SU-DHL-6 (cell line): ENCODE results near the gene PAWR.

Experiments used
- H2AFZ ChIP-seq: fragments of 200-600 bp; sonication (generic); 2 replicates; pipeline ENCODE4 v1.6.1; 2014; ENCODE audit warnings: low read depth, mild to moderate bottlenecking, moderate library complexity, mixed read lengths, antibody characterized with exemption, low read length; ENCODE audit not compliant: severe bottlenecking
- H3F3A ChIP-seq: fragments of 200-600 bp; shearing (Covaris generic); 2 replicates; pipeline ENCODE4 v1.6.0; 2016; ENCODE audit warnings: antibody characterized with exemption, mild to moderate bottlenecking; ENCODE audit not compliant: insufficient read depth
- H3K27ac ChIP-seq: fragments of 200-600 bp; sonication (generic); 2 replicates; pipeline ENCODE4 v1.5.1; 2016; ENCODE audit warnings: low read depth, mild to moderate bottlenecking, low read length, moderate library complexity, mixed read lengths
- H3K27me3 ChIP-seq: fragments of 200-600 bp; sonication (generic), shearing (Covaris generic); 2 replicates; pipeline ENCODE4 v1.6.0; 2014; ENCODE audit warnings: mild to moderate bottlenecking, low read length
- H3K36me3 ChIP-seq: fragments of 200-600 bp; sonication (generic); 2 replicates; pipeline ENCODE4 v1.6.1; 2014; ENCODE audit warnings: mild to moderate bottlenecking, low read length, mixed read lengths
- H3K4me2 ChIP-seq: fragments of 300-600, 200-600 bp; shearing (Covaris generic), sonication (generic); 2 replicates; pipeline ENCODE4 v1.6.0; 2014; ENCODE audit warnings: low read length, low read depth, mild to moderate bottlenecking; ENCODE audit not compliant: poor library complexity, severe bottlenecking
- H3K4me3 ChIP-seq: fragments of 200-600 bp; sonication (generic); 2 replicates; pipeline ENCODE4 v1.5.1; 2014; ENCODE audit warnings: antibody characterized with exemption, low read length, mild to moderate bottlenecking, mixed read lengths; ENCODE audit not compliant: insufficient read depth, poor library complexity, severe bottlenecking
- H3K79me2 ChIP-seq: fragments of 200-600 bp; sonication (generic); 2 replicates; pipeline ENCODE4 v1.6.1; 2014; ENCODE audit warnings: mild to moderate bottlenecking, low read length, moderate library complexity; ENCODE audit not compliant: insufficient read depth
- H3K9ac ChIP-seq: fragments of 200-600 bp; sonication (generic); 2 replicates; pipeline ENCODE4 v1.7.0; 2014; ENCODE audit warnings: mild to moderate bottlenecking, low read length
- H3K9me2 ChIP-seq: fragments of 200-600 bp; sonication (generic); replicated peaks from 2 replicates; pipeline ENCODE4 v1.6.1; 2014; ENCODE audit warnings: low read length; ENCODE audit not compliant: insufficient read depth
- H3K9me3 ChIP-seq: fragments of 200-600 bp; sonication (generic); 2 replicates; pipeline ENCODE4 v1.6.1; 2014; ENCODE audit warnings: low read length, mixed read lengths; ENCODE audit not compliant: insufficient read depth
- H4K20me1 ChIP-seq: fragments of 200-600 bp; sonication (generic); 2 replicates; pipeline ENCODE4 v1.6.1; 2014; ENCODE audit warnings: low read depth, mild to moderate bottlenecking, antibody characterized with exemption, low read length, moderate library complexity, mixed read lengths
- EZH2phosphoT487 ChIP-seq: fragments of 200-600 bp; sonication (generic), shearing (Covaris generic); conservative IDR thresholded peaks from 2 replicates; pipeline ENCODE4 v1.6.1; 2018; ENCODE audit warnings: mild to moderate bottlenecking, antibody characterized with exemption, low read length, moderate library complexity, mixed read lengths
- TF ChIP-seq, protein P1 (sequence below): fragments of 200-600 bp; sonication (generic); IDR thresholded peaks from one replicate; pipeline ENCODE4 v1.5.1; 2017; ENCODE audit warnings: antibody characterized with exemption, mild to moderate bottlenecking, low read length, moderate library complexity; ENCODE audit not compliant: insufficient read depth, poor library complexity, severe bottlenecking

The PAWR gene

DNA sequence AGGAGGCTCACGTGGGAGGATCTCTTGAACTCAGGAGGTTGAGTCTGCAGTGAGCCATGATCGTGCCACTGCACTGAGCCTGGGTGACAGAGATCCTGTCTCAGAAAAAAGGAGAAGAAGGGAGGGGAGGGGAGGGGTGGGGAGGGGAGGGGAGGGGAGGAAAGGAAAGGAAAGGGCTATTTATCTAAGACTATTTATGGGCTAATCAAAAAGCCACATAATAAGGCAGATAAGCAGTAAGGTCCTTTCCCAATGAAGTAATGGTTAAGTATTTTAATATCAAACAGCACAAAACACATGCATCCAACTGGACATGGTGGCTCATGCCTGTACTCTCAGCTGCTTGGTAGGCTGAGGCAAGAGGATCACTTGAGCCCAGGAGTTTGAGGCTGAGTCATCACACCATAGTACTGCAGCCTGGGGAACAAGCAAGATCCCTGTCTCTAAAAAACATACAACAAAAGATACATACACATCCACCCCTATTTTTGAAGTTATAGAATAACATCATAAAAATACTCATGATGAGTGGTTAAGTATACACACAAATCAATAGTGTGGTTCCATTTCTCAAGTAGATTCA is 9.7 kb downstream of the PAWR start:
- no peak overlapping the region for H3K4me2 ChIP-seq
- no peak overlapping the region for H3K9ac ChIP-seq
- no peaks in the 10 kb centered on the region for H3K27me3 ChIP-seq
- H2AFZ ChIP-seq, result no peak overlapping the region
- peaks cover 54% of the 10 kb centered on the region for H4K20me1 ChIP-seq
- no peaks in the 10 kb centered on the region for H3K9me3 ChIP-seq
- peaks cover 98% of the 10 kb centered on the region for H3K79me2 ChIP-seq
- H3K27ac ChIP-seq, result no peak overlapping the region
- no peak overlapping the region for H3K4me3 ChIP-seq
- no peaks in the 10 kb centered on the region for H3K9me2 ChIP-seq
- TF ChIP-seq EZH2phosphoT487, result no peak
- TF ChIP-seq, protein P1, sequence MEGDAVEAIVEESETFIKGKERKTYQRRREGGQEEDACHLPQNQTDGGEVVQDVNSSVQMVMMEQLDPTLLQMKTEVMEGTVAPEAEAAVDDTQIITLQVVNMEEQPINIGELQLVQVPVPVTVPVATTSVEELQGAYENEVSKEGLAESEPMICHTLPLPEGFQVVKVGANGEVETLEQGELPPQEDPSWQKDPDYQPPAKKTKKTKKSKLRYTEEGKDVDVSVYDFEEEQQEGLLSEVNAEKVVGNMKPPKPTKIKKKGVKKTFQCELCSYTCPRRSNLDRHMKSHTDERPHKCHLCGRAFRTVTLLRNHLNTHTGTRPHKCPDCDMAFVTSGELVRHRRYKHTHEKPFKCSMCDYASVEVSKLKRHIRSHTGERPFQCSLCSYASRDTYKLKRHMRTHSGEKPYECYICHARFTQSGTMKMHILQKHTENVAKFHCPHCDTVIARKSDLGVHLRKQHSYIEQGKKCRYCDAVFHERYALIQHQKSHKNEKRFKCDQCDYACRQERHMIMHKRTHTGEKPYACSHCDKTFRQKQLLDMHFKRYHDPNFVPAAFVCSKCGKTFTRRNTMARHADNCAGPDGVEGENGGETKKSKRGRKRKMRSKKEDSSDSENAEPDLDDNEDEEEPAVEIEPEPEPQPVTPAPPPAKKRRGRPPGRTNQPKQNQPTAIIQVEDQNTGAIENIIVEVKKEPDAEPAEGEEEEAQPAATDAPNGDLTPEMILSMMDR, result no peak
- no peaks in the 10 kb centered on the region for H3F3A ChIP-seq
- H3K36me3 ChIP-seq, result no peaks in the 10 kb centered on the region

DNA sequence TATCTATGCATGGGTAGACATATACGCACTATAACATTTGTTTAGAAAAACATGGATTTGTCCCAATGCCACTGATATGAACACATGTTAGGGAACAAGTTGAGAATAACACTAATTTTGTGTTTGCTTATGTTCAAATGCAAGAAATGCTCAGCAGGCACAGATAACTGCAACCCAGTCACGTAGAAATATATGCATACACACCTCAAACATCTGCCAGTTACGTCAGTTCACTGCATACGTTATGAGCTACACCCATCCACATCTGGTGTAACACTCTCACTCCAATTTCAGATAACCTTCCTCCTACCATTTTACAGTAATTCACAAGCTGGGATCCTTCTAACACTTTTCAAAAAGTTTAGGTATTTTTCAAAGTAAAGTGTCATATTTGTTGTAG is 10.7 kb downstream of the PAWR start:
- H3K79me2 ChIP-seq, result peaks cover 98% of the 10 kb centered on the region
- H3K36me3 ChIP-seq, result no peaks in the 10 kb centered on the region
- no peaks in the 10 kb centered on the region for H3K9me3 ChIP-seq
- no peak overlapping the region for H3K4me3 ChIP-seq
- no peak overlapping the region for H2AFZ ChIP-seq
- no peak for TF ChIP-seq EZH2phosphoT487
- TF ChIP-seq, protein P1, result no peak
- H3K27me3 ChIP-seq, result no peaks in the 10 kb centered on the region
- H3K4me2 ChIP-seq, result no peak overlapping the region
- H3K9me2 ChIP-seq, result no peaks in the 10 kb centered on the region
- no peaks in the 10 kb centered on the region for H3F3A ChIP-seq
- H3K9ac ChIP-seq, result no peak overlapping the region
- peaks cover 55% of the 10 kb centered on the region for H4K20me1 ChIP-seq
- H3K27ac ChIP-seq, result no peak overlapping the region

DNA sequence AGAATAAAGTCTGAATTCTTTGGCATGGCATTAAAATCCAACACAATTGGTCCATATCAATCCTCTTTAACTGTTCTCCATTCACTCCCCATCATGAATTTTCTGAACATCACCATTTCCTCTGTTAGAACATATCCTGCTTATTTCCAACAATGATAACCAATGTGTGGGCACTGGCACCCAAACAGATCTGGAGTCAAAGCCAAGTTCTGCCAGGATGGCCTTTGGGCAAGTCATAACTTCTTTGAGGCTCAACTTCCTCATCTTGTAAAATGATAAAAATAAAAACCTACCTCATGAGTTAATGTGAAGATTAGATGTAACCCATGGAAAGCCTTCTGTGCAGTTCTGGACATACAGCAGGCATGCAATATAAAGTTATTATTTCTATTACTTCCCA is 12.5 kb downstream of the PAWR start:
- no peaks in the 10 kb centered on the region for H3F3A ChIP-seq
- no peak overlapping the region for H2AFZ ChIP-seq
- H3K36me3 ChIP-seq, result no peaks in the 10 kb centered on the region
- no peak overlapping the region for H3K27ac ChIP-seq
- no peak overlapping the region for H3K4me3 ChIP-seq
- no peaks in the 10 kb centered on the region for H3K9me3 ChIP-seq
- H3K79me2 ChIP-seq, result peaks cover 98% of the 10 kb centered on the region
- peaks cover 53% of the 10 kb centered on the region for H4K20me1 ChIP-seq
- no peaks in the 10 kb centered on the region for H3K9me2 ChIP-seq
- H3K4me2 ChIP-seq, result no peak overlapping the region
- H3K27me3 ChIP-seq, result no peaks in the 10 kb centered on the region
- H3K9ac ChIP-seq, result no peak overlapping the region
- TF ChIP-seq EZH2phosphoT487, result no peak
- TF ChIP-seq, protein P1, result no peak
